Measurements from ENCODE around the gene PLCL1.

DNA sequence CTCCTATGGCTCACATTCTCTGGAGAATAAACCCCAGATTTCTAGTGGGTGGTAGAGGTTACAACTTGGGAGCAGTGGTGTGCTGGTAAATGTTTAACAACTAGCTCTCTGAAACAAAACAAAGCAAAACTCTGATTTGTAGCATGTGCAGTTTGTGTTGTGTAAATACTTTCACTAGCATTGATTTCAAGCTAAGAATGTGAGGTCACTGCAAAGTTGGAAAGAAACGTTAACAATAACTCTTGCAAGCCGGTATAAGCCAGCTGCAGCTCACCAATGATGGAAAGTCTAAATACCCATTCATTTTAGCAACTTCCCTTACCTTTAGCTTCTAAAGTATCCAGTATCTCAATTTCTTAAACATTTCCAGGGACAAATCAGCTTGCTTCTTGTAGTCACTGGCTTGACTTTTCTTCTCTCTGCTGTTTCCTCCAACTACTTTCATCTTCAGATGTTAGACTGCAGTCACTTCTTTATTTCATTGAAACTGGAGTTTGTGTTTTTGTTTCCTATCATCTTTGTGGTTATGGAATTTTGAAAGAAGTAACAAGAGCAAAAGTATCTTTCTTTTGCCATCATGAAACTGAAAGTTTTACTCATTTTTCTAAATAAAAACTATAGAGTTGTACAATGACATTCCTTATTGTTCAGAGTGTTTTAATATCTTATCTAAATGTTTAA, 140.2 kb downstream of the PLCL1 start:
- TF ChIP-seq SIN3A (IDR thresholded peaks at IDR 0.05; ENCODE audit: borderline replicate concordance, insufficient read depth, low read length): no peak
- no peak for TF ChIP-seq POLR2AphosphoS5 (IDR thresholded peaks at IDR 0.05; ENCODE audit: low read depth, low read length)

Data from PFSK-1 (cell line).